ENCODE data around the gene APBA2. TPM values are rescaled to one million over a fixed set of nuclear protein-coding genes. Genes with fewer than 3 reads are reported as not detected.

The APBA2 gene
- polyA plus RNA-seq, 1 donor, result 3.5 TPM

- H3K36me3 ChIP-seq (ENCODE audit: control insufficient read depth, insufficient read depth, low read length), result no peaks in the 10 kb centered on the region
- no peak for DNase-seq
- no CpG with 5 or more reads among the region's 5 CpGs for WGBS (ENCODE audit: insufficient coverage, low lambda C conversion rate)
- no peaks in the 10 kb centered on the region for H3K27me3 ChIP-seq (ENCODE audit: control insufficient read depth, insufficient read depth, low read length)
- H3K4me1 ChIP-seq (ENCODE audit: control insufficient read depth, insufficient read depth, low read length), result no peaks in the 10 kb centered on the region
- no peak overlapping the region for H3K4me3 ChIP-seq (ENCODE audit: low read length)
- no peak overlapping the region for H3K27ac ChIP-seq (ENCODE audit: low read length)
- no peaks in the 10 kb centered on the region for H3K9me3 ChIP-seq (ENCODE audit: control insufficient read depth, low read depth, low read length)
These were observed 161.2 kb downstream of the APBA2 start for GRCh38 chr15:29046977-29047376.

GRCh38 chr15:29048011-29048410 is 162.2 kb downstream of the APBA2 start:
- no peak for DNase-seq
- Histone ChIP-seq H3K4me1 (ENCODE audit: control insufficient read depth, insufficient read depth, low read length) (no peaks in the 10 kb centered on the region), H3K36me3 (ENCODE audit: control insufficient read depth, insufficient read depth, low read length) (no peaks in the 10 kb centered on the region), H3K27me3 (ENCODE audit: control insufficient read depth, insufficient read depth, low read length) (no peaks in the 10 kb centered on the region), H3K4me3 (ENCODE audit: low read length) (no peak overlapping the region), H3K9me3 (ENCODE audit: control insufficient read depth, low read depth, low read length) (no peaks in the 10 kb centered on the region), H3K27ac (ENCODE audit: low read length) (no peak overlapping the region)
- no CpG with 5 or more reads among the region's 9 CpGs for WGBS (ENCODE audit: insufficient coverage, low lambda C conversion rate)

- Histone ChIP-seq H3K36me3 (ENCODE audit: control insufficient read depth, insufficient read depth, low read length) (no peaks in the 10 kb centered on the region), H3K4me1 (ENCODE audit: control insufficient read depth, insufficient read depth, low read length) (no peaks in the 10 kb centered on the region), H3K9me3 (ENCODE audit: control insufficient read depth, low read depth, low read length) (peaks cover 7% of the 10 kb centered on the region), H3K27ac (ENCODE audit: low read length) (no peak overlapping the region), H3K4me3 (ENCODE audit: low read length) (no peak overlapping the region), H3K27me3 (ENCODE audit: control insufficient read depth, insufficient read depth, low read length) (no peaks in the 10 kb centered on the region)
- DNase-seq, result no peak
- WGBS (ENCODE audit: insufficient coverage, low lambda C conversion rate), result no CpG with 5 or more reads among the region's 6 CpGs
These were observed 165.1 kb downstream of the APBA2 start for GRCh38 chr15:29050870-29051269.

DNA sequence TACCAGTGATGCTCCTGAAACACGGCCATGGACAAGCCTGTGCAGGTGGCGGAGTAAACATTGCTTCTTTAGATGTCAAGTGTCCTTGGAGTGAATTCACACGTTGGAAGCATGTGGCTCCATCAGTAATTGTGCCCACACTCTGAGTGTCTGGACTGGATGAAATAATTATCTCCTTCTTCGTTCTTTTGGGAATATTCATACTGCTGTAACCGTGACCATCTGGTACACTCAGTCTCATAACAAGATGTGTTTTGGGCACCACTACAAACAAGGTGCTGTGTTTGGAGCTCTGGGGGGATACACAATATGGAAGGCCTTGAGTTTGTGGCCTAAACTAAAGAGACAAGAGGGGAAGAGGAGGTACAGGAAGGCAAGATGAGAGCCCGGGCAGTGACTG is 165.6 kb downstream of the APBA2 start:
- Histone ChIP-seq H3K27ac (ENCODE audit: low read length) (no peak overlapping the region), H3K36me3 (ENCODE audit: control insufficient read depth, insufficient read depth, low read length) (no peaks in the 10 kb centered on the region), H3K9me3 (ENCODE audit: control insufficient read depth, low read depth, low read length) (peaks cover 7% of the 10 kb centered on the region), H3K27me3 (ENCODE audit: control insufficient read depth, insufficient read depth, low read length) (no peaks in the 10 kb centered on the region), H3K4me1 (ENCODE audit: control insufficient read depth, insufficient read depth, low read length) (no peaks in the 10 kb centered on the region), H3K4me3 (ENCODE audit: low read length) (no peak overlapping the region)
- WGBS (ENCODE audit: insufficient coverage, low lambda C conversion rate), result no CpG with 5 or more reads among the region's 6 CpGs
- no peak for DNase-seq

- Histone ChIP-seq H3K27me3 (ENCODE audit: control insufficient read depth, insufficient read depth, low read length) (no peaks in the 10 kb centered on the region), H3K9me3 (ENCODE audit: control insufficient read depth, low read depth, low read length) (peaks cover 7% of the 10 kb centered on the region), H3K27ac (ENCODE audit: low read length) (no peak overlapping the region), H3K36me3 (ENCODE audit: control insufficient read depth, insufficient read depth, low read length) (no peaks in the 10 kb centered on the region), H3K4me1 (ENCODE audit: control insufficient read depth, insufficient read depth, low read length) (no peaks in the 10 kb centered on the region), H3K4me3 (ENCODE audit: low read length) (no peak overlapping the region)
- no peak for DNase-seq
- no CpG with 5 or more reads among the region's 8 CpGs for WGBS (ENCODE audit: insufficient coverage, low lambda C conversion rate)
These were observed 167.2 kb downstream of the APBA2 start for GRCh38 chr15:29053006-29053405.

DNA sequence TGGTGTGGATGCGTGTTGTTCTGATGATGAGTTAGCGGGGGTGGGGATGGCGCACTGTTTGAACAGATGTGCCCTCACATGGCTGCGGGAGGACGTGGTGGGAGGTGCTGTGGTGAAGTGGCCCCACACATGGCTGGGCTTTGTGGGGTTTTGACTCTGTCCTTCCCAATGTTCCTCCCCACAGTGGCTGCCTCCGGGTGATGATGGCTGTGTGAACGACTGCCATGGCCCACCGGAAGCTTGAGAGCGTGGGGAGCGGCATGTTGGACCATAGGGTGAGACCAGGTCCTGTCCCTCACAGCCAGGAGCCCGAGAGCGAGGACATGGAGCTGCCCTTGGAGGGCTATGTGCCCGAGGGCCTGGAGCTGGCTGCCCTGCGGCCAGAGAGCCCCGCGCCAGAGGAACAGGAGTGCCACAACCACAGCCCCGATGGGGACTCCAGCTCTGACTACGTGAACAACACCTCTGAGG is 167.9 kb downstream of the APBA2 start:
- Histone ChIP-seq H3K27me3 (ENCODE audit: control insufficient read depth, insufficient read depth, low read length) (no peaks in the 10 kb centered on the region), H3K4me1 (ENCODE audit: control insufficient read depth, insufficient read depth, low read length) (no peaks in the 10 kb centered on the region), H3K27ac (ENCODE audit: low read length) (no peak overlapping the region), H3K9me3 (ENCODE audit: control insufficient read depth, low read depth, low read length) (peaks cover 7% of the 10 kb centered on the region), H3K4me3 (ENCODE audit: low read length) (no peak overlapping the region), H3K36me3 (ENCODE audit: control insufficient read depth, insufficient read depth, low read length) (no peaks in the 10 kb centered on the region)
- WGBS (ENCODE audit: insufficient coverage, low lambda C conversion rate), result no CpG with 5 or more reads among the region's 18 CpGs
- no peak for DNase-seq

DNA sequence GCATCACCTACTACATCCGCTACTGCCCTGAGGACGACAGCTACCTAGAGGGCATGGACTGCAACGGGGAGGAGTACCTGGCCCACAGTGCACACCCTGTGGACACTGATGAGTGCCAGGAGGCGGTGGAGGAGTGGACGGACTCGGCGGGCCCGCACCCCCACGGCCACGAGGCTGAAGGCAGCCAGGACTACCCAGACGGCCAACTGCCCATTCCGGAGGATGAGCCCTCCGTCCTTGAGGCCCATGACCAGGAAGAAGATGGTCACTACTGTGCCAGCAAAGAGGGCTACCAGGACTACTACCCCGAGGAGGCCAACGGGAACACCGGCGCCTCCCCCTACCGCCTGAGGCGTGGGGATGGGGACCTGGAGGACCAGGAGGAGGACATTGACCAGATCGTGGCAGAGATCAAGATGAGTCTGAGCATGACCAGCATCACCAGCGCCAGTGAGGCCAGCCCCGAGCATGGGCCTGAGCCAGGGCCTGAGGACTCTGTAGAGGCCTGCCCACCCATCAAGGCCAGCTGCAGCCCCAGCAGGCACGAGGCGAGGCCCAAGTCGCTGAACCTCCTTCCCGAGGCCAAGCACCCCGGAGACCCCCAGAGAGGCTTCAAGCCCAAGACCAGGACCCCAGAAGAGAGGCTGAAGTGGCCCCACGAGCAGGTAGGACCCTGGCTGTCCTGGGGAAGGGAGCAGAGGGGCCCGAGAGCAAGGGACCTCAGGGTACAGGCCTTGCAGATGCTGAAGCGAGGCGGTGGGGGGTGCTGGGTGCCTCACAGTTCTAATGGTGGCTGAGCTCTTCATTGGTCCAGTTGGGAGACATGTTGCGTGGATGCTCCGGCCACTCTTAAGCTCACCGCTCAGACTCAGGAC is 168.6 kb downstream of the APBA2 start:
- no peak overlapping the region for H3K27ac ChIP-seq (ENCODE audit: low read length)
- no peaks in the 10 kb centered on the region for H3K27me3 ChIP-seq (ENCODE audit: control insufficient read depth, insufficient read depth, low read length)
- H3K36me3 ChIP-seq (ENCODE audit: control insufficient read depth, insufficient read depth, low read length), result no peaks in the 10 kb centered on the region
- H3K4me3 ChIP-seq (ENCODE audit: low read length), result no peak overlapping the region
- no peaks in the 10 kb centered on the region for H3K4me1 ChIP-seq (ENCODE audit: control insufficient read depth, insufficient read depth, low read length)
- peaks cover 7% of the 10 kb centered on the region for H3K9me3 ChIP-seq (ENCODE audit: control insufficient read depth, low read depth, low read length)
- DNase-seq, result no peak
- WGBS (ENCODE audit: insufficient coverage, low lambda C conversion rate), result no CpG with 5 or more reads among the region's 34 CpGs

DNA sequence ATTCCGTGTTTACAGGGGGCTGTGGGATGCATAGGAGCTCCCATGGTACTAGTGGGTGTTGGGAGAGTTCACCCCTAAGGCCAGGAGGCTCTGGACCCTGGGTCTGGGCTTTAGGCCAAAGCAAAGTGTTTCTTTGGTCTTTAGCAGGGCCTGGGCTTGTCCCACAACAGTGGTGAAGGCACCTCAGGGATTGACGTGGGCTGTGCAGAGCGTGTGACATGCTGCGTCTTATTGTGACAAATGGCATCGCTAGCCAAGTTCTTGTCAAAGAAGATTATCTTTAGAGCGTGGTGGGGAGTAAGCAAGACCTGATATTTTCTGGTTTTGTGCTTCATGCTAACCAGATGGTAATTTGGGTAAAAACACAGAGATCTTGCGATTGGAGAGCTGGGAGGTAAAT is 170.1 kb downstream of the APBA2 start:
- Histone ChIP-seq H3K4me3 (ENCODE audit: low read length) (no peak overlapping the region), H3K27ac (ENCODE audit: low read length) (no peak overlapping the region), H3K4me1 (ENCODE audit: control insufficient read depth, insufficient read depth, low read length) (no peaks in the 10 kb centered on the region), H3K27me3 (ENCODE audit: control insufficient read depth, insufficient read depth, low read length) (no peaks in the 10 kb centered on the region), H3K36me3 (ENCODE audit: control insufficient read depth, insufficient read depth, low read length) (no peaks in the 10 kb centered on the region), H3K9me3 (ENCODE audit: control insufficient read depth, low read depth, low read length) (peaks cover 7% of the 10 kb centered on the region)
- WGBS (ENCODE audit: insufficient coverage, low lambda C conversion rate), result 75% methylated on average over 2 of the region's 7 CpGs
- DNase-seq, result no peak

DNA sequence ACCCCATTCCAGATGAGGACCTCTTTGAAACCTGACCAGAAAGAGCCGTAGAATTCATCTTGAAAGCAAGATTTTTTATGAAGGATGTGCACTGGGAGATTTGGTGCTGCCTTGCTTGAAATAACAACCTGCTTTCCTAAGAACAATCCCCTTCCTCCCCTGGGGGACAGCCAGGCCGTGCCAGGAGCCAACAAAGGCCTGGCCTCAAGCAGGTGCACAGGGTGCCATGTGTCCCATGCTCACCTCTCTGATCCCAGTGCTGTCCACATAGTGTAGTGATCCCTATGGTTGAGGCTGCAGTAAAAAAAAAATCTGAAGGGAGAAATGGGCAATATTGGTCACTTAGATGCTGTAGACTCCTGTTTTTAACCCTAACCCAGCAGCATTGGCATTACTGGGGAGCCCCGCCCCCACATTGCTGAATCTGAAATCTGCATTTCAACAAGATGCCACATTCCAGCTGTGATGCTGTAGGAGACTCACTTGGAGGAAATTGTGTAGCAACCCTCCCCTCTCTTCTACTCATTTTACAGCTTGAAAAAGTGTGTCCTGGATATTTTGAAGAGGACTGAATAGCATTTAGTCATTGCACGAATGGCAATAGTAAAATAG is 171.2 kb downstream of the APBA2 start:
- Histone ChIP-seq H3K36me3 (ENCODE audit: control insufficient read depth, insufficient read depth, low read length) (no peaks in the 10 kb centered on the region), H3K4me1 (ENCODE audit: control insufficient read depth, insufficient read depth, low read length) (no peaks in the 10 kb centered on the region), H3K9me3 (ENCODE audit: control insufficient read depth, low read depth, low read length) (peaks cover 7% of the 10 kb centered on the region), H3K4me3 (ENCODE audit: low read length) (no peak overlapping the region), H3K27ac (ENCODE audit: low read length) (no peak overlapping the region), H3K27me3 (ENCODE audit: control insufficient read depth, insufficient read depth, low read length) (no peaks in the 10 kb centered on the region)
- WGBS (ENCODE audit: insufficient coverage, low lambda C conversion rate), result 100% methylated on average over 1 of the region's 4 CpGs
- DNase-seq, result no peak

GRCh38 chr15:29057856-29058255 is 172.1 kb downstream of the APBA2 start:
- no peaks in the 10 kb centered on the region for H3K36me3 ChIP-seq (ENCODE audit: control insufficient read depth, insufficient read depth, low read length)
- H3K4me1 ChIP-seq (ENCODE audit: control insufficient read depth, insufficient read depth, low read length), result no peaks in the 10 kb centered on the region
- peaks cover 7% of the 10 kb centered on the region for H3K9me3 ChIP-seq (ENCODE audit: control insufficient read depth, low read depth, low read length)
- DNase-seq, result no peak
- no peak overlapping the region for H3K27ac ChIP-seq (ENCODE audit: low read length)
- no peaks in the 10 kb centered on the region for H3K27me3 ChIP-seq (ENCODE audit: control insufficient read depth, insufficient read depth, low read length)
- no peak overlapping the region for H3K4me3 ChIP-seq (ENCODE audit: low read length)
- 85% methylated on average over 4 of the region's 8 CpGs for WGBS (ENCODE audit: insufficient coverage, low lambda C conversion rate)
